Prostate gland (tissue), 2 donors: ENCODE measurements around the gene SPINK1. TPM values are rescaled to one million over a fixed set of nuclear protein-coding genes. Genes with fewer than 3 reads are reported as not detected.

Experiments used
- DNase-seq: peaks from one replicate; pipeline ENCODE4 v3.0.0-alpha.2; 2019; ENCODE audit warnings: low spot score
- H3K27ac ChIP-seq, 2 donors: fragments of 200-600 bp; sonication (generic); 2 replicates each; pipeline ENCODE4 v1.5.1; 2017 to 2019
- H3K27me3 ChIP-seq: fragments of 200-600 bp; sonication (generic); replicated peaks from 2 replicates; pipeline ENCODE4 v1.5.1; 2019; ENCODE audit not compliant: insufficient read depth
- H3K36me3 ChIP-seq, 2 donors: fragments of 200-600 bp; sonication (generic); 1 replicate in 1 of 2; 2 replicates in 1 of 2; pipeline versions ENCODE4 v1.5.1 to v1.8.1; 2017 to 2019
- H3K4me1 ChIP-seq: fragments of 200-600 bp; sonication (generic); replicated peaks from 2 replicates; pipeline ENCODE4 v1.5.1; 2019
- H3K4me3 ChIP-seq, 2 donors: fragments of 200-600 bp; sonication (generic); 2 replicates each; pipeline ENCODE4 v1.5.1; 2017 to 2019
- H3K9me3 ChIP-seq: fragments of 200-600 bp; sonication (generic); 2 replicates; pipeline ENCODE4 v1.5.1; 2017
- CTCF ChIP-seq, 4 experiments: fragments of 200-600 bp in 2 of 4; fragments of 450-650 bp in 2 of 4; sonication (generic) in 2 of 4; IDR thresholded peaks; 1 replicate in 3 of 4; 2 replicates in 1 of 4; pipeline ENCODE4 v1.5.1; 2016 to 2019; ENCODE audit warnings: antibody characterized with exemption in 4 of 4, mild to moderate bottlenecking in 2 of 4, moderate library complexity in 2 of 4
- POLR2A ChIP-seq: fragments of 450-650 bp; IDR thresholded peaks from one replicate; pipeline ENCODE4 v1.6.1; 2016; ENCODE audit warnings: antibody characterized with exemption, mild to moderate bottlenecking
- POLR2AphosphoS5 ChIP-seq: sonication (generic); formaldehyde crosslinking; IDR thresholded peaks from one replicate; pipeline ENCODE4 v1.6.1; 2017; ENCODE audit warnings: antibody characterized with exemption
- WGBS: methylation state at CpG from one replicate; pipeline ENCODE4 v1.1.5; 2018; 5-methylcytosine and 5-hydroxymethylcytosine counted together
- intact Hi-C: fragments of 100-400 bp; cut with DNase I; formaldehyde crosslinking; loops from one replicate; pipeline ENCODE4 v1.14.2; 2022
- total RNA-seq, 2 donors: library from RNA; depleted of rRNA; stranded (reverse); fragments of >200 nt; gene quantifications; one replicate each; pipeline ENCODE4 v1.1.0, GENCODE V29; 2016

The SPINK1 gene
- total RNA-seq, 2 donors from 2014 or later, result 3.7 TPM; not detected in 1

- DNase-seq, result no peak
- Histone ChIP-seq H3K27ac (no peak overlapping the region), H3K9me3 (no peaks in the 10 kb centered on the region), H3K27me3 (peaks cover 2% of the 10 kb centered on the region), H3K36me3 (no peaks in the 10 kb centered on the region), H3K4me3 (no peak overlapping the region), H3K4me1 (no peaks in the 10 kb centered on the region)
- TF ChIP-seq CTCF (IDR thresholded peaks at IDR 0.05) (no peak), POLR2A (no peak), POLR2AphosphoS5 (no peak)
- intact Hi-C loops, result no loop called here
- WGBS, result 54% methylated on average over 8 of the region's 8 CpGs
These were observed 47.1 kb downstream of the SPINK1 start for GRCh38 chr5:147784146-147784987.

GRCh38 chr5:147782110-147783028 lies 49.1 kb downstream of the SPINK1 start, which contains the start of gene JAKMIP2:
JAKMIP2 (minus strand) TSS chr5:147782728; CDS start chr5:147671806, 110,922 bp downstream.
- H3K27ac ChIP-seq, result no peak within 1 kb of the TSS
- H3K27me3 ChIP-seq, result peaks cover 2% of the 10 kb centered on the region
- H3K4me1 ChIP-seq, result no peaks in the 10 kb centered on the region
- intact Hi-C loops, result no loop called here
- TF ChIP-seq POLR2AphosphoS5 (no peak), POLR2A (no peak), CTCF (IDR thresholded peaks at IDR 0.05) (no peak)
- no peak within 1 kb of the TSS for H3K4me3 ChIP-seq
- DNase-seq, result peak; percentile 4
- H3K36me3 ChIP-seq, result no peaks in the 10 kb centered on the region
- WGBS, result 1% methylated on average over 19 of the region's 19 CpGs
- no peaks in the 10 kb centered on the region for H3K9me3 ChIP-seq

DNA sequence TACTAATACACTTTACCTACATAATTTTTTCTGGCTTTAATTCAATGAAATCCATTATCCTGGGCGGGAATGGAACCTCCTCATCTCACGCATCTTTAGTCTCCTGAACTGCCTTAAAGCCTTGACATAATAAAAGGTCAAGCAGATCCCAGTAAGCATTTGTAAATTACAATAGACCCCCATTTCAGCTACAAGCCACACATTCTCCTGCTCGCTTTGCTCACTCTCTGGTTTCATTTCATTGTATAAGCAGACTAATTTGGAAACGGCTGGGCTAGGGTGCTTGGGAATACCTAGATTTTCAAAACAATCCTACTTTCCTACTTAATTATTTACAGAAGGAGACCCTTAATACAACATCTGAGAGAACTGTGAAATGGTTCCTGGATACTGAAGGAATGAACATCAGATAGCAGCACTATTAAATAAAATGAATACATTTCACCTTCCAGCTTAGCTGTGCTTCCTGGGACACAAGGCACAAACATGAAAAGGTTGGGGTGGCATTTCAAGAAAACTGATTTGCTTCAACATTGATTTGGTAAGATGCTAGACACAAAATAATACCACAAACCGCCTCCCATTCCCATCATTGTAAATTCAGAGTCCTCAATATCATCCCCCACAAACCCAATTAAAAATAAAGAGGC lies 50.4 kb downstream of the SPINK1 start:
- TF ChIP-seq POLR2AphosphoS5, result no peak
- TF ChIP-seq POLR2A, result no peak
- no peak for TF ChIP-seq CTCF (IDR thresholded peaks at IDR 0.05)
- Histone ChIP-seq H3K9me3 (no peaks in the 10 kb centered on the region), H3K4me1 (no peaks in the 10 kb centered on the region), H3K36me3 (no peaks in the 10 kb centered on the region), H3K27ac (no peak overlapping the region), H3K4me3 (no peak overlapping the region), H3K27me3 (peaks cover 2% of the 10 kb centered on the region)
- no peak for DNase-seq
- intact Hi-C loops, result no loop called here
- 87% methylated on average over 5 of the region's 5 CpGs for WGBS

- intact Hi-C loops, result no loop called here
- Histone ChIP-seq H3K27me3 (peaks cover 2% of the 10 kb centered on the region), H3K27ac (no peak overlapping the region), H3K4me3 (no peak overlapping the region), H3K36me3 (no peaks in the 10 kb centered on the region), H3K9me3 (no peaks in the 10 kb centered on the region), H3K4me1 (no peaks in the 10 kb centered on the region)
- WGBS, result 89% methylated on average over 1 of the region's 1 CpG
- DNase-seq, result no peak
- TF ChIP-seq POLR2A, result no peak
- no peak for TF ChIP-seq CTCF (IDR thresholded peaks at IDR 0.05)
- no peak for TF ChIP-seq POLR2AphosphoS5
These were observed 51.8 kb downstream of the SPINK1 start for GRCh38 chr5:147779694-147780093.
